ENCODE results near the gene KRT86.

GRCh38 chr12:52318241-52318990 lies 44.0 kb downstream of the KRT86 start:
- TF ChIP-seq ZNF174 (tag by site-specific recombination; IDR thresholded peaks at IDR 0.05) (no peak), ZNF280D (tag by site-specific recombination; IDR thresholded peaks at IDR 0.05) (no peak), ZNF121 (tag by site-specific recombination; IDR thresholded peaks at IDR 0.05) (no peak), PRDM10 (tag by site-specific recombination; IDR thresholded peaks at IDR 0.05) (no peak), ZNF704 (tag by site-specific recombination; IDR thresholded peaks at IDR 0.05) (no peak), CTCF (tag by site-specific recombination; IDR thresholded peaks at IDR 0.05) (no peak), ZNF560 (tag by site-specific recombination; IDR thresholded peaks at IDR 0.05; ENCODE audit: borderline replicate concordance) (no peak), ZBTB7A (tag by site-specific recombination; IDR thresholded peaks at IDR 0.05; ENCODE audit: low read depth) (no peak), KLF8 (tag by site-specific recombination; IDR thresholded peaks at IDR 0.05) (no peak), SETDB1 (IDR thresholded peaks at IDR 0.05; ENCODE audit: insufficient read length, low read length) (no peak), PATZ1 (tag by site-specific recombination; IDR thresholded peaks at IDR 0.05) (no peak), REST (tag by site-specific recombination; IDR thresholded peaks at IDR 0.05) (no peak), ZSCAN18 (tag by site-specific recombination; IDR thresholded peaks at IDR 0.05) (no peak)
